HCT116 (cell line): ENCODE data around the gene NAB2.

Experiments used
- CTCF ChIP-seq, 3 experiments: fragments of 200-600 bp in 1 of 3; sonication (generic) in 1 of 3; IDR thresholded peaks in 2 of 3; conservative IDR thresholded peaks in 1 of 3; 2 replicates each; pipeline ENCODE4 v1.5.1; 2012 to 2017; ENCODE audit warnings: low read depth in 2 of 3, low read length in 2 of 3, antibody characterized with exemption in 1 of 3, borderline replicate concordance in 1 of 3, control low read depth in 1 of 3, mild to moderate bottlenecking in 1 of 3, mixed read lengths in 1 of 3, mixed run types in 1 of 3, moderate library complexity in 1 of 3; ENCODE audit not compliant: insufficient read depth in 1 of 3
- EZH2 ChIP-seq: fragments of 200-600 bp; sonication (generic); IDR thresholded peaks from 2 replicates; pipeline ENCODE4 v1.6.1; 2017; ENCODE audit warnings: antibody characterized with exemption, mixed run types
- MAX ChIP-seq: IDR thresholded peaks from 2 replicates; pipeline ENCODE4 v1.6.1; 2012

GRCh38 chr12:57141249-57141648 lies 52.3 kb downstream of the NAB2 start:
- TF ChIP-seq EZH2 (no peak), CTCF (IDR thresholded peaks at IDR 0.05 in 2 of 3, conservative IDR thresholded peaks at IDR 0.05 in 1 of 3; ENCODE audit: borderline replicate concordance in 1 of 3, insufficient read depth in 1 of 3, low read depth in 2 of 3, low read length in 2 of 3) (no peak), MAX (no peak)
